ENCODE results near the gene ARHGEF4.

Gene ARHGEF4

DNA sequence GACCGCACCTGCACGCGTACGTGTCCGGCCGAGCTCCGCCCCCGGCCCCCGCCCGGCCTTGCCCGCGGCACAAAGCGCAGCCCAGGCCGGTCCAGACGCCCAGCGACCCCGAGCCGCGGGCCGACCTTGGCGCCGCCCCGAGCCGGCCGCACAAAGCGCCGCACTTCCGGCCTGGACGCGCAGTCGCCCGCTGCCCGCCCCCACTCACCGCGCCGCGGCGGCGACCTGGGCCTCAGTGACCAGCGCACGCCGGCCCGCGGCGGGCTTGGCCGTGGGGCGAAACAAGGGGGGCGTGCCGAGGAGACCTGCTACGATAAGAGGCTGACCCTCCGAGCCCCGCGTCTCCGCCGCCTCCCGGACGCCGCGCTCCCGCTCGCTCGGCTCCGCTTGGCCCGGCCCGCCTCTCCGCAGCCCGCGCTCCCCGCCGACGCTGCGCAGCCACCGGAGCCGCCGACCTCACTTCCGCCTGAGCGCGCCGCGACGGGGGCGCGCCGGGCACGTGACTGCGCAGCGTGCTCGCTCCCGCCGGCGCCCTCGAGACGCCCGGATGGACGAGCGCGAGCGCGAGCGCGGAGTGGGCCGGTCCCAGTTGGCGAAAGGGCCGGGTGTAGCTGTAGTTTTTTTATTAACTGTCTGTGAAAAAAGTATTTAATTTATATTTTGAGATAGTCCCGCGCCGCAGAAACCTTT is 256.4 kb downstream of the ARHGEF4 start, which contains the start of gene FAM168B:
Gene FAM168B, minus strand, starts transcription at position 455 of the 690 bp plus-strand sequence. CDS start 10,814 bp downstream, outside the sequence.
- DNase-seq (ENCODE audit: low read depth in 2 of 2): peak; percentile 67 to 85

DNA sequence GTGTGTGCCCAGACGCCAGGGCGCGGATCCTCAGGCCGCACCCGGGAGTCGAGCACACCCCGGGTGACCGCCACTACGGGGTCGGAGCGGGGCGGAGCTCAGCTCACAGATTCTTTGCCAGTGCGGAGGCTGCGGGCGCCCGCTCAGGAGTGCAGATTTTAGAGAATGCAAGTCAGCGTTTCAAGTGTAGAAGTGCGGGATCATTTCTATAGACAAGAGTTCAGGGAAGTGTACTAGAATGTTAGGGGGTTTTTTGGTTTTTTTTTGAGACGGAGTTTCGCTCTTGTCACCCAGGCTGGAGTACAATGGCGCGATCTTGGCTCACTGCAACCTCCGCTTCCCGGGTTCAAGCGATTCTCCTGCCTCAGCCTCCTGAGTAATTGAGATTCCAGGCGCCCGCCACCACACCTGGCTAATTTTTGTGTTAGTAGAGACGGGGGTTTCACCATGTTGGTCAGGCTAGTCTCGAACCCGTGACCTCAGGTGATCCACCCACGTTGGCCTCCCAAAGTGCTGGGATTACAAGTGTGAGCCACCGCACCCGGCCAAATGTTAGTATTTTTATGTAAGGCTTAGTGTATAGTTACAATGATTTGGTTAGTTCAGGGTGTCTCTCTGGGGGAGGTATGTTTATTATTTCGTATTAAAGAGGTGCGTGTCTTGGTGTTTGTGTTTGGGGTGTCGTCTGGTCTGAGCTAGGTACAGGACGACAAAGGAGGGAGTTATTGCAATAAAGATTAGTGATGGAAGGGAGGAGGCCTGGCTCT is 257.2 kb downstream of the ARHGEF4 start:
- DNase-seq (ENCODE audit: low read depth in 2 of 2): no peak

DNA sequence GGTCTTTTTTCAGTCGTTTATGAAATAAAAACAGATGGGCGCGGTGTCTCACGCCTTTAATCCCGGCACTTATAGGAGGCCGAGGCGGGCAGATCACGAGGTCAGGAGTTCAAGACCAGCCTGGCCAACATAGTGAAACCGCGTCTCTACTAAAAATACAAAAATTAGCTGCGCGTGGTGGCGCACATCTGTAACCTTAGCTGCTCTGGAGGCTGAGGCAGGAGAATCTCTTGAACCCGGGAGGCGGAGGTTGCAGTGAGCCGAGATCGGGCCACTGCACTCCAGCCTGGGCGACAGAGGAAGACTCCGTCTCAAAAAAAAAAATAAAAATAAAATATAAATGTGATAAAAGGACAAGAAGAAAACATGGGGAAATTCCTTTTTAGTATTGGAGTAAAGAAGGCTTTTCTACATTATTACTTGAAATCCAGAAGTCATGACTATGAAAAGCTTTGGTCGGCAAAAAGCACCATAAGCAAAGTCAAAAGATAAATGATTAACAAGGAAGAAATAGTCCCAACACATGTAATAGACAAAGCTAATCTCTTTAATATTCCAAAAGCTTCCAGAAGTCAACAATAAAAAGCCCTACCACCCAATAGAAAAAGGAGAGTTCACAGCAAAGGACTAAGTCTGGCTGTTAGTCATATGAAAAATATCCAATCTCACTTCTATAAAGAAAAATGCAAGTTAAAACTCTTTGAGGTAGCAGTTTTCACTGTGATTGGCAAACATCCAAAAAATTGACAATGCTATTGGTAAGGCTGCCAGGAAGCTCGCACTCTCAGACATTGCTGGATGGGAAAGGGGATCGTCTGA is 258.0 kb downstream of the ARHGEF4 start:
- no peak for DNase-seq (ENCODE audit: low read depth in 2 of 2)

Measured in stimulated activated CD4-positive, alpha-beta T cell treated with anti-CD3 and anti-CD28 coated beads, Interleukin-15, amount 100 ng/mL, for 48 hours (primary cell).